ENCODE measurements around the gene LAMA3.

LAMA3 gene

DNA sequence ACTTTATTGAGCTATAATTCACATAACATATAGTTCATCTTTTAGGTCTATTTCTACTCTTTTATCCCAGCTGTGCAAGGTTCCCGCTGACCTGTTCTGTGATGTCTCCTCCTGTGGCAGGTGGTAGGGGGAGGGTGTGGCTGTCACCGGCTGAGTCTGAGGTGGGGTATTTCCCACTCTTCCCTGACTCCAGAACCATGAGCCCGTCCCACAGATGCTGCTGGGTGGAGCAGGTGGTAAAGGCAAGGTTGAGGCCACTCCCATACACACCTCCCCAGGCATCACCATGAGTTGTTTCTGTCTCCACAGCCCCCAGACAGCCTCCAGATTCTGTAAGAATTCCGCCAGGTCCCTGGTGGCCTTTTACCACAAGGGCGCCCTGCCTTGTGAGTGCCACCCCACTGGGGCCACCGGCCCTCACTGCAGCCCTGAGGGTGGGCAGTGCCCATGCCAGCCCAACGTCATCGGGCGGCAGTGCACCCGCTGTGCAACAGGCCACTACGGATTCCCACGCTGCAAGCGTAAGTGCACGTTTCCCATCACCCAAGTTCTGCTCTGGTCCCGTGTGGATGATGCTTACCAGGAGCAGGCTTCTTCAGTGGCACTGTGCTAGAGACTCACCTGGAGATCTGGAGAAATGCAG lies 156.9 kb downstream of the LAMA3 start:
- H3K4me3 ChIP-seq (ENCODE audit: control insufficient read depth, low read depth, low read length): no peak overlapping the region
- TF ChIP-seq, protein P1, sequence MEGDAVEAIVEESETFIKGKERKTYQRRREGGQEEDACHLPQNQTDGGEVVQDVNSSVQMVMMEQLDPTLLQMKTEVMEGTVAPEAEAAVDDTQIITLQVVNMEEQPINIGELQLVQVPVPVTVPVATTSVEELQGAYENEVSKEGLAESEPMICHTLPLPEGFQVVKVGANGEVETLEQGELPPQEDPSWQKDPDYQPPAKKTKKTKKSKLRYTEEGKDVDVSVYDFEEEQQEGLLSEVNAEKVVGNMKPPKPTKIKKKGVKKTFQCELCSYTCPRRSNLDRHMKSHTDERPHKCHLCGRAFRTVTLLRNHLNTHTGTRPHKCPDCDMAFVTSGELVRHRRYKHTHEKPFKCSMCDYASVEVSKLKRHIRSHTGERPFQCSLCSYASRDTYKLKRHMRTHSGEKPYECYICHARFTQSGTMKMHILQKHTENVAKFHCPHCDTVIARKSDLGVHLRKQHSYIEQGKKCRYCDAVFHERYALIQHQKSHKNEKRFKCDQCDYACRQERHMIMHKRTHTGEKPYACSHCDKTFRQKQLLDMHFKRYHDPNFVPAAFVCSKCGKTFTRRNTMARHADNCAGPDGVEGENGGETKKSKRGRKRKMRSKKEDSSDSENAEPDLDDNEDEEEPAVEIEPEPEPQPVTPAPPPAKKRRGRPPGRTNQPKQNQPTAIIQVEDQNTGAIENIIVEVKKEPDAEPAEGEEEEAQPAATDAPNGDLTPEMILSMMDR (IDR thresholded peaks at IDR 0.05; ENCODE audit: control insufficient read depth, insufficient read depth, low read depth, low read length, missing control alignments): no peak
- no peak for DNase-seq (ENCODE audit: low read depth)

DNA sequence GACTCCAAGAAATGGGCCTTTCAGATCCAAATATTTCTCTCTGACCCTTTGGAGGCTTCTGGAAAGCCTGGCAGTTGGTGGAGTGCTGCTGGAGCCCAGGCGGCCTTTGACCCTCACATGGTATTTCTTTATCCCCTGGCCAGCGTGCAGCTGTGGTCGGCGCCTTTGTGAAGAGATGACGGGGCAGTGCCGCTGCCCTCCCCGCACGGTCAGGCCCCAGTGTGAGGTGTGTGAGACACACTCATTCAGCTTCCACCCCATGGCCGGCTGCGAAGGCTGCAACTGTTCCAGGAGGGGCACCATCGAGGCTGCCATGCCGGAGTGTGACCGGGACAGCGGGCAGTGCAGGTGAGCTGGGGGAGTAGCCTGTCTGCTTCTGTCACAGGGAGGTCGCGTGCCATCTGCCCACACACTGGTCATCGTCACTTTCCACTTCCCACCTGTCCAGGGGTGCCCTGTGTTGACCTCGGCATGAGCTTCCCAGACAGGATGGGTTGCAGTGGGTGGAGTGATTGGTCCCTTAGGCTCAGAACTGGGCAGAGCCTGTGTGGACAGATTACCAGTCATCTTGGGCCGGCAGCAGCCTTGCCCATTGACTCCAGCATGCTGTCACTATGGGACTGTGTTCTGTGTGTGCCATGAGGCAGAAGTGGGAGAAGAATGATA lies 158.2 kb downstream of the LAMA3 start:
- no peak overlapping the region for H3K4me3 ChIP-seq (ENCODE audit: control insufficient read depth, low read depth, low read length)
- TF ChIP-seq, protein P1 (IDR thresholded peaks at IDR 0.05; ENCODE audit: control insufficient read depth, insufficient read depth, low read depth, low read length, missing control alignments): no peak
- no peak for DNase-seq (ENCODE audit: low read depth)

DNA sequence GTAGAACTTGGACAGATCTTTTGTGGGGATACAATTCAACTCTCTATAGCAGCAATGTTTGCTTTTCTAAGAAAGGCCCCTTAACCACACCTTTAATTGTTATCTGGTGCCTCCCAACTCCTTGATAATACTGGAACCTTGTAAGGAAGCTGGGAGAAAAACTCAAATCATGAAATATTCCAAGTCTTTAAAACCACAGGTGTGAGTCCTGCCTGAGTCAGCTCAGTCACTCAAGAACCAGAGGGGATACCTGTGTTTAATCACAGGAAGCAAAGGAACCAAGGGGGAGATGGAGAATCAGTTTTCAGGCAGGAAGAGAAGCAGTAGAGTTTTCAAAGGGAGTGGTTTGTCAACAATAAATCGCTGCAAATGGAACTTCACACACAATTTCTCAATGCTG lies 159.9 kb downstream of the LAMA3 start:
- no peak for DNase-seq (ENCODE audit: low read depth)
- H3K4me3 ChIP-seq (ENCODE audit: control insufficient read depth, low read depth, low read length): no peak overlapping the region
- TF ChIP-seq, protein P1 (IDR thresholded peaks at IDR 0.05; ENCODE audit: control insufficient read depth, insufficient read depth, low read depth, low read length, missing control alignments): no peak

DNA sequence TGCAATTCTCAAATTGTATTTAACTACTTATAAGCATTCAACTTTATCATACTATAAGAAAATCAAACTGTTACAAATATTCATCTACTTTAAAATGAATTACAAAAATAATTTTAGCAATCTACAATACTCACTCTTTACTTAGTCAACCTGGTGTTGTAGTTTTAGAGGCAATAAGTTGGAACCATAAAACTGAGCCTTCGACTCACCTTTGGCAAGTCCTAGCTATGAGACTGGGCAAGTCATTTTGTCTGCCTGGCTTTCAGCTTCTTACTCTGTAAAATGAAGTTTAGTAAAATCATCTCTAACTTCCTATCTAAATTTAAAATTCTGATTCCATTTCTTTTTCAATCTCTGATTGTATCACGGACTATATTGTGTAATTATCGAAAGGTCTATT lies 161.0 kb downstream of the LAMA3 start:
- no peak overlapping the region for H3K4me3 ChIP-seq (ENCODE audit: control insufficient read depth, low read depth, low read length)
- DNase-seq (ENCODE audit: low read depth): no peak
- TF ChIP-seq, protein P1 (IDR thresholded peaks at IDR 0.05; ENCODE audit: control insufficient read depth, insufficient read depth, low read depth, low read length, missing control alignments): no peak

DNA sequence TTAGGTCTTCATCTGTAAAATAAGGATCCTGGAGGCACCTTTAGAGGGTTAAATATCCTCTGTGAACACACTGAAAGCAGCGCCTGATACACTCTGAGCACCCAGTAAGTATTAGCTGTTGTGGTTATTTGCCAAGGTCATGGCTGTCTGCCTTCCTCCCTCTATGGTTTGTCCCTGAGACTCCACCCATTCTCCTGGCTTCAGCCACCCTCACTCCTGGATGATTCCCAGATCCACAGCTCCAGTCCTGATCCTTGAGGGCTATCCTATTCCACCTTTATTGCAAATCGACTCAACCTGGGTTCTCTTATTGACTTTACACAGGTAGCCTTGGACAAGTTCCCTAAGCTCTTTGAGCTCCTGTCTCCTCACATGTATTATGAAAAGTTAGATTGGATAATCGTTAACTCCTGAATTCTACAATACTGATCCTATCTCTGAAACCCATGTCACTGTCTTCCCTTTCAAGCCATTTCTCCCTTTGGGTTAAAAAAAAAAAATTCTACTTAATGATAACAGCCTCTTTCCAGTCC lies 162.3 kb downstream of the LAMA3 start:
- no peak overlapping the region for H3K4me3 ChIP-seq (ENCODE audit: control insufficient read depth, low read depth, low read length)
- no peak for DNase-seq (ENCODE audit: low read depth)
- TF ChIP-seq, protein P1 (IDR thresholded peaks at IDR 0.05; ENCODE audit: control insufficient read depth, insufficient read depth, low read depth, low read length, missing control alignments): no peak

DNA sequence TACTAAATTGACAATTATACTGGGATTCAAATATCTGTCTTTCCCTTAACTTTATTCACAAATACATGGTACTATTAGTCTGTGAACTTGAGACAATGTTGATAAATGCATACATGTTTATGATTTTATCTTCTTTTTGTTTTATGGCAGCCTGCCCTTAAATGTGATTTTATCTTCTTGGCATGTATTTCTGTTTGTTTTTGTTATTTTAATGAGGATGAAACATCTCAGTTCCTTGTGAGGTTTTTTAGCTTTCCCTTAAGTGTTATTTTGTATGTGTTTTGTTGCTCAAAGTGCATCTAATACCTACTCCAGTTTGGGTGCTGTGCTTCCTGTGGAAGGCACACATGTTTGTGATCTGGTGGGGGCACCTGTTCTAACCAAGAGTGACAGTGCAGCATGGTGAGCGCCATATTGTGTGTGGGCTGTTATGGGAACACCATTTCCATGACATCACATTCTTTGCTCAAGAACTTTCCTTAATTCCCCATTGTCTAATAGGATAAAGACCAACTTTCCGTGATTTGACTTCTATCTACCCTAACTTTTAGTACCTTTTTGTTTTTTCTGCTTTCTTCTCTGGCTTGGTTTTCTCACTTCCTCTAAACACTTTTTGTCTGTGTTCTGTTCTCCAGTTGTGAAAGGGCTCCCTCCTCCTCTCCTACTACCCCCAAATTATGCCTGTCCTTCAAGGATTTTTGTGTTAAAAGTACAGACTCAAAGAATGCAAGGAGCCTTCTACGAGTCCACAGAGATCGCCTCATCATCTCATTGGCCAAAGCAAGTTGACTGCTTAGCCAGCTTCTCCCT lies 163.2 kb downstream of the LAMA3 start:
- TF ChIP-seq, protein P1 (IDR thresholded peaks at IDR 0.05; ENCODE audit: control insufficient read depth, insufficient read depth, low read depth, low read length, missing control alignments): no peak
- no peak for DNase-seq (ENCODE audit: low read depth)
- no peak overlapping the region for H3K4me3 ChIP-seq (ENCODE audit: control insufficient read depth, low read depth, low read length)

Measured in AG09309 (cell line).